NT2/D1 (cell line): ENCODE results near the gene PCNX1.

ENCODE experiments used
- SUZ12 ChIP-seq: IDR thresholded peaks from 2 replicates; pipeline ENCODE4 v1.6.1; 2011; ENCODE audit not compliant: insufficient read length, insufficient read depth; ENCODE audit errors: extremely low read depth
- YY1 ChIP-seq: IDR thresholded peaks from 2 replicates; pipeline ENCODE4 v1.6.1; 2011; ENCODE audit not compliant: insufficient read length, insufficient read depth
- ZNF274 ChIP-seq: IDR thresholded peaks from 2 replicates; pipeline ENCODE4 v1.6.1; 2011; ENCODE audit warnings: mild to moderate bottlenecking, low read depth, low read length

DNA sequence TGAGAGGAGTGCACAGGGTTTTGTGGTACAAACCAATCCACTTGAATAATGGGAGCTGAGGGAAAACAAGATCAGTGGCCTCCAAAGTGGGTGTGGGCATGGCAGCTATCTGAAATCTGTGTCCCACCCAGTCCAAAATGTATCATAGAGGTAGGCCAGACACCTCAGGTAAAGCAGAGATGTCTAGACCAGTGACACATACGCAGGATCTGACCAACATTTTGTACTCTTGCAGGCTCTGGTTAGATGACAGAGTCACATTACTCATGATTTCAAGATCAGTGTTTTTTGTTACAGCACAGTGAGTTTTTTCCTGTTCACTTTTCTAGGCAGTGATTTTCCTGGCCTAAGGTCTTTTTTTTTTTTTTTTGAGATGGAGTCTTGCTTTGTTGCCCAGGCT is 211.8 kb downstream of the PCNX1 start:
- TF ChIP-seq ZNF274: no peak
- no peak for TF ChIP-seq YY1
- TF ChIP-seq SUZ12: no peak
